Kidney epithelial cell (primary cell): ENCODE data around the gene CCDC57. TPM values are rescaled to one million over a fixed set of nuclear protein-coding genes. Genes with fewer than 3 reads are reported as not detected.
"Not testable (repeated sequence)": the region's sequence is repeated elsewhere in the genome, so short reads cannot be mapped to it uniquely, and the experiment has no call there.

Experiments
- DNase-seq: peaks from one replicate; pipeline ENCODE4 v3.0.0-alpha.2; 2010; ENCODE audit warnings: low read depth
- H3K27me3 ChIP-seq: 2 replicates; pipeline ENCODE4 v1.6.0; 2011; ENCODE audit warnings: low read length; ENCODE audit not compliant: control insufficient read depth, insufficient read depth
- H3K36me3 ChIP-seq: 2 replicates; pipeline ENCODE4 v1.5.1; 2011; ENCODE audit warnings: low read length; ENCODE audit not compliant: control insufficient read depth, insufficient read depth
- H3K4me3 ChIP-seq: 2 replicates; pipeline ENCODE4 v1.5.1; 2011; ENCODE audit warnings: low read depth, mild to moderate bottlenecking, control low read depth, low read length
- total RNA-seq: library from RNA; depleted of rRNA; stranded (reverse); fragments of >200 nt; gene quantifications from 2 replicates; pipeline ENCODE4 v1.2.3, GENCODE V29; 2015
- TF ChIP-seq, protein P1 (sequence below): IDR thresholded peaks from 2 replicates; pipeline ENCODE4 v1.5.1; 2011; ENCODE audit warnings: mild to moderate bottlenecking, moderate library complexity, low read length, control low read depth, inconsistent platforms; ENCODE audit not compliant: insufficient read depth, poor library complexity, severe bottlenecking

Gene CCDC57
- total RNA-seq, 1 donor from 2014 or later = 25.5 TPM

DNA sequence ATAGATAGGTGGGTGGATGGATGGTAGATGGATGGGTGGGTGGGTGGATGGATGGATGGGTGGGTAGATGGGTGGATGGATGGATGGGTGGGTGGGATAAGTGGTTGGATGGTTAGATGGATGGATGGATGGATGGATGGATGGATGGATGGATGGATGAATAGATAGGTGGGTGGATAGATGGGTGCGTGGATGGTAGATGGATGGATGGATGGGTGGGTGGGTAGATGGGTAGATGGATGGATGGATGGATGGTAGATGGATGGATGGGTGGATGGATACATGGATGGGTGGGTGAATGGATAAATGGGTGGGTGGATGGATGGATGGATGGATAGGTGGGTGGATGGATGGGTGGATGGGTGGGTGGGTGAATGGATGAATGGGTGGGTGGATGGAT is 64.6 kb downstream of the CCDC57 start:
- DNase-seq = no peak
- Histone ChIP-seq H3K36me3 (peaks cover 1% of the 10 kb centered on the region), H3K4me3 (no peak overlapping the region), H3K27me3 (no peaks in the 10 kb centered on the region)
- TF ChIP-seq, protein P1, sequence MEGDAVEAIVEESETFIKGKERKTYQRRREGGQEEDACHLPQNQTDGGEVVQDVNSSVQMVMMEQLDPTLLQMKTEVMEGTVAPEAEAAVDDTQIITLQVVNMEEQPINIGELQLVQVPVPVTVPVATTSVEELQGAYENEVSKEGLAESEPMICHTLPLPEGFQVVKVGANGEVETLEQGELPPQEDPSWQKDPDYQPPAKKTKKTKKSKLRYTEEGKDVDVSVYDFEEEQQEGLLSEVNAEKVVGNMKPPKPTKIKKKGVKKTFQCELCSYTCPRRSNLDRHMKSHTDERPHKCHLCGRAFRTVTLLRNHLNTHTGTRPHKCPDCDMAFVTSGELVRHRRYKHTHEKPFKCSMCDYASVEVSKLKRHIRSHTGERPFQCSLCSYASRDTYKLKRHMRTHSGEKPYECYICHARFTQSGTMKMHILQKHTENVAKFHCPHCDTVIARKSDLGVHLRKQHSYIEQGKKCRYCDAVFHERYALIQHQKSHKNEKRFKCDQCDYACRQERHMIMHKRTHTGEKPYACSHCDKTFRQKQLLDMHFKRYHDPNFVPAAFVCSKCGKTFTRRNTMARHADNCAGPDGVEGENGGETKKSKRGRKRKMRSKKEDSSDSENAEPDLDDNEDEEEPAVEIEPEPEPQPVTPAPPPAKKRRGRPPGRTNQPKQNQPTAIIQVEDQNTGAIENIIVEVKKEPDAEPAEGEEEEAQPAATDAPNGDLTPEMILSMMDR = no peak

DNA sequence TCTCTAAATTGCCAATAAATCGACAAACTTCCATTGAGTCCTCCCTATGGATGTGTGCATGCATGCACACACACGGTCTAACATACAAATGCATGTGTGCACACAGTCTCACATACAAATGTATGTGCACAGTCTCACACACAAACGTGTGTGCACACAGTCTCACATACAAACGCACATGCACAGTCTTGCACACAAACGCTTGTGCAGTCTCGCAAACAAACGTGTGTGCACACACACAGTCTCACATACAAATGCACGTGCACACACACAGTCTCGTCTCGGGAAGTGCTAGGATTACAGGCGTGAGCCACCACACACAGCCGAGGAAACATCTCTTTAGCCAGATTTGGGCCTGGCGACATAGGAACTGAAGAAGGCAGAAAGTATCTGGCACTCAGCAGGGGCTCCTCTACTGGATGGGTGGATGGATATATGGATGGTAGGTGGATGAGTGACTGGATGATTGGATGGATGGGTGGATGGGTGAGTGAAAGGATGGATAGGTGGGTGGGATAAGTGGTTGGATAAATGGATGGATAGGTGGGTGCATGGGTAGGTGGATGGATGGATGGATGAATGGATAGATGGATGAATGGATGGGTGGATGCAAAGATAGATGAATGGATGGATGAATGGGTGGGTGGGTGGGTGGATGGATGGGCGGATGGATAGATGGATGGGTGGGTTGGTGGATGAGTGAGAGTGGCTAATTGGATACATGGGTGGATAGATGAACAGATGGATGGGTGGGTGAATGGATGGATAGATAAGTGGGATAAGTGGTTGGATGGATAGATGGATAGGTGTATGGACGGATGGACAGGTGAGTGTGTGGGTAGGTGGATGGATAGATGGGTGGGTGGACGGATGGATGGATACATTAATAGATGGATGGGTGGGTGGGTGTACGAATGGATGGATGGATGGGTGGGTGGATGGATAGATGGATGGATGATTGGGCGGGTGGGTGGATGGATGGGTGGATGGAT is 65.7 kb downstream of the CCDC57 start:
- Histone ChIP-seq H3K4me3 (no peak overlapping the region), H3K36me3 (no peaks in the 10 kb centered on the region), H3K27me3 (no peaks in the 10 kb centered on the region)
- TF ChIP-seq, protein P1 = no peak
- DNase-seq = no peak

DNA sequence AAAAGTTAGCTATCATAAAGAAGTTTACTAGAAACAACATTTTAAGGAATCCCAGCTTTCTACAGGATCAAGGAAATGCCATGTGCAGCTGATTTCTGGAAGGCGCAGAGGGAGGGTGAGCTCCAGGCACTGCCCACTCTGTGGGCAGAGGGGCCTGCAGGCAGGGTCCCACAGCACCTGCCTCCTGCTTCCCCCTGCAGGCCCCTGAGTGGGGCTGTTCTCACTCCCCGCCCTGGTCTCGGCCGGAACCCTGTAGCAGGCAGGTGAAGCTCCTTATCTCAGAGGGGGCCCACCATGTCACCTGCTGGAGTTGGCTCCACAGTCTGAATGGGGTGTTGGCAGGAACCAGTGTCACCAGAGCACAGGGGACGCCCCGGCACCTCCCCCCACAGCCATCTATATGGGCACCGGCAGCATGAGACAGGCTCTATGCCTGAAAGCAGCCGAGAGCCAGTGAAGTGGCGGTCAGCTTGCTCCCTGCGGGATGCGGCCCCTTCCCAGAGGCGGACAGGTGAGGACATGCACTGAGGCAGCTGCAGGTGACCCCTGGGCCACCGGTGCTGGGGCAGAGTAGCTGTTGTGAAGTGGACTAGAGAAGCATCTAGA is 67.0 kb downstream of the CCDC57 start:
- no peaks in the 10 kb centered on the region for H3K27me3 ChIP-seq
- no peaks in the 10 kb centered on the region for H3K36me3 ChIP-seq
- TF ChIP-seq, protein P1 = no peak
- no peak for DNase-seq
- no peak overlapping the region for H3K4me3 ChIP-seq

DNA sequence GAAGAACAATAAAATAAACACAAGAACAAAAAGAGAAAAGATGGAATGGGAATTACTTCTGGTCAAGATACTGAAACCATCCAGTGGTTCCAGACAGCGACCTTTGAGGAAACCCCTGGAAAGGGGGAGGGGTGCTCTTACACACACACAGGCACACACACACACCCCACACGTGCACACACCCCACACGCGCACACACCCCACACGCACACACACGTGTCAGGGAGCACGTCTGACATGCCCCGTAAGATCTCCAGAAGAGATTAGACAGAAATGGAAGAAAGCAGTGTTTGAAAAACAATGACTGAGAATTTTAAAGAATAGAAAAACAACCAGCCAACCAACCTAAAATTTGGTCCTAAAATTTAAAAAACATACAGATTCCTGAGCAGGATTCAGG is 69.3 kb downstream of the CCDC57 start:
- H3K27me3 ChIP-seq = no peaks in the 10 kb centered on the region
- no peak overlapping the region for H3K4me3 ChIP-seq
- no peaks in the 10 kb centered on the region for H3K36me3 ChIP-seq
- TF ChIP-seq, protein P1 = no peak
- no peak for DNase-seq

GRCh38 chr17:82139961-82140360 is 72.7 kb downstream of the CCDC57 start:
- not testable (repeated sequence) for DNase-seq, H3K27me3 ChIP-seq, H3K36me3 ChIP-seq, H3K4me3 ChIP-seq

GRCh38 chr17:82138511-82138992 is 74.1 kb downstream of the CCDC57 start:
- TF ChIP-seq, protein P1 = no peak
- DNase-seq = no peak
- Histone ChIP-seq H3K36me3 (no peaks in the 10 kb centered on the region), H3K27me3 (no peaks in the 10 kb centered on the region), H3K4me3 (no peak overlapping the region)
